COLO829 (cell line): ENCODE measurements around the gene SHC4.
A peak's percentile ranks its signal among the peaks of the same experiment; 100 is the strongest.

Experiments
- DNase-seq: peaks from one replicate; pipeline ENCODE4 v3.0.0; 2012; ENCODE audit warnings: low spot score

SHC4 gene

DNA sequence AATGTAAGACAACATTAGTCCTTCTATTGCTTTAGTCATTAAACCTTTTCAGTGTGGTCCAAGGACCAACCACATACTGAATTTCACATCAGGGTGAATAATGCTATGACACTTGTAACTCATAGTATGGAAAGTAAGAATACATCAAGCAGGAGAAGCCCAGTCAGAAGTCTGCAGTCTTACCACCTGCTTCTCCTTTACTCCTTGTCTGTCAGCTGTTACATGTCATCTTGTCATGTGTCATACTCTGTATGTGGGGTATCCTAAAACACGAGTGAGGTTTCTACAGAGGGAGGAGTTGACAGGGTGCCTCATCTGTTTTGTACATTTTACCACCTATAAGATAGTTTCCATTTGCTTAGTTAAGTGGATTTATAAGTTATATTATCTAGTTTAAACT is 118.6 kb downstream of the SHC4 start:
- DNase-seq = no peak

DNA sequence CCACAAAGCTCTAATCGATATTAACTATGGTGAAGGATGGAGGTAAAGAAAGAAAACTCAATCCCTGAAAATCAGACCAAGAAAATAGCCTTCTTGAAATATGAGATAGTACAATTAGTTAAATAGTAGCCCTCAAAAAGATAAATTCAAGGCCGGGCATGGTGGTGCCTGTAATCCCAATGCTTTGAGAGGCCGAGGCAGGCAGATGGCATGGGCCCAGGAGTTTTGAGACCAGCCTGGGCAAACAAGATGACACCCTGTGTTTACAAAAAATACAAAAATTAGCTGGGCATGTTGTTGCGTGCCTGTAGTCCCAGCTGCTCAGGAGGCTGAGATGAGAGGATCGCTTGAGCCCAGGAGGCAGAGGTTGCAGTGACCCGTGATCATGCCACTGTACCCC is 121.2 kb downstream of the SHC4 start:
- no peak for DNase-seq

GRCh38 chr15:48834756-48835155 is 129.0 kb downstream of the SHC4 start:
- no peak for DNase-seq

DNA sequence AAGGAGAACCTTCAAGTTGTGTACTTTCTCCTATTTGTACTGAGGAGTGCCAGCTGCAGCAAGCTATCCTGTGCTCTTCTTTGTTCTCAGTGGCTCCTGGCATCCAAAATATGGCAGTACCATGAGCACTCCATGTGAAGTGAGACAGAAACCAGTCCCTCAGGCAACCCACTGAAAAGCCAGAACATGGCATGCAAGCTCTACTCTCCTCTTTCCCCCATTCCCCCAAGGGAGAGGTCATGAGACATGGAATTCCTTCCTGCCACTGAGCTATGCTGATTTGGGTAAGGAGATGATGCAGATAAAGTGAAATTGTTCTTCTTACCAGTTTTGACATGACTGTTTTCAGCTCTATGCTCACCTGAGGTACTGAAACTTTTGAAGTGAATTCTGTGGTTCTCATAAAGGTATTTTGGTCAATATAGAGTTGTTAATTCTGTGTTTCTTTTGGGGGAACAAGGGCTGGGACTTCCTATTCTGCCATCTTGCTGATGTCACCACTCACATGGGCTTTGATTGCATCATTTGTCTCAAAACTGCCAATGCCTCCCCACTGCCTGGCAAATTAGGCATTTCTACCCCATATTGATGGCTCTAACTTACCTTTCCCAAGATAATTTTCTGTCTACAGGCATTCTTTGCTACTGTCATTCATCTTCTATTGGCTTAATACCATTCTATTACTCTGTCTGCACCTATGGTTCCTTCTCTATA is 130.0 kb downstream of the SHC4 start:
- no peak for DNase-seq

- no peak for DNase-seq
These were observed 131.1 kb downstream of the SHC4 start for GRCh38 chr15:48832648-48833047.

- no peak for DNase-seq
These were observed 134.8 kb downstream of the SHC4 start for GRCh38 chr15:48828906-48829305.

- DNase-seq = no peak
These were observed 135.2 kb downstream of the SHC4 start for GRCh38 chr15:48828471-48828870.

GRCh38 chr15:48825075-48825474 is 138.6 kb downstream of the SHC4 start:
- DNase-seq = no peak

- no peak for DNase-seq
These were observed 140.0 kb downstream of the SHC4 start for GRCh38 chr15:48823706-48824105.

DNA sequence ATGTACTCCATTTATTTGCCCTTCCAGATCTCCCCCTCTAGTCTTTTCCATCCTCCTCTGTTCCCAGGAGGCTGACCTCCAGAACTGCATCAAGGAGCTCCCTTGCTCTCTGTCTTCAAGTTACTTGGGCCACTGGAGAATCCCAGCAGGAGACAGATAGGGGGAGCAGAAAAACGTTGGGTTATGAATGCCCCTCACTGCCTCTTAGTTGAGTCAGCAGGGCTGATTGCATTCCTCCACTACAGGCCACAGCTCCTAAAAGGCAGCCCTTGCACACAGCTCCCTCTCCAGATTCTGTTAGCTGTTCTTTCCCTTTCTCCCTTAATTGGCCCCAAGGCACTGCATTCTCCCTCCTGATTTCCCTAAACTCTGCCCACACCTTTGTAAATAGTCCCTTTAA is 140.5 kb downstream of the SHC4 start:
- no peak for DNase-seq

DNA sequence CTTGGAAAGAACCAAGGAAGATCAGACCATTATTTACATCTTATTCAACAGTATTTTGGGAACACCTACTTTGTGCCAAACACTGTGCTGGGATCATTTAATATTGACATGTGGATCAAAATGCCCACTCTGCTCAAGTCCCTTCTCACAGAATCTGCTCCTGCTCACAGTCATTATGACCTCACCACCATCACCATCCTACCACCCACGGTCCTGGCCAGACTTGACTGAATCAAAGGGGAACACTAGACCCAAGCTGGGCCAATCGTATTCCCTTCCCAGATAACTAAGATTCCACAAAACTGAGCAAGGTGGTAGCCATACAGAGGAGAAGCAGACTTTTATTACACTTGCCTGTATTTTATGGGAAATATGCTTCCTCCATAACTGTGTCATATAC is 149.4 kb downstream of the SHC4 start:
- DNase-seq = no peak

DNA sequence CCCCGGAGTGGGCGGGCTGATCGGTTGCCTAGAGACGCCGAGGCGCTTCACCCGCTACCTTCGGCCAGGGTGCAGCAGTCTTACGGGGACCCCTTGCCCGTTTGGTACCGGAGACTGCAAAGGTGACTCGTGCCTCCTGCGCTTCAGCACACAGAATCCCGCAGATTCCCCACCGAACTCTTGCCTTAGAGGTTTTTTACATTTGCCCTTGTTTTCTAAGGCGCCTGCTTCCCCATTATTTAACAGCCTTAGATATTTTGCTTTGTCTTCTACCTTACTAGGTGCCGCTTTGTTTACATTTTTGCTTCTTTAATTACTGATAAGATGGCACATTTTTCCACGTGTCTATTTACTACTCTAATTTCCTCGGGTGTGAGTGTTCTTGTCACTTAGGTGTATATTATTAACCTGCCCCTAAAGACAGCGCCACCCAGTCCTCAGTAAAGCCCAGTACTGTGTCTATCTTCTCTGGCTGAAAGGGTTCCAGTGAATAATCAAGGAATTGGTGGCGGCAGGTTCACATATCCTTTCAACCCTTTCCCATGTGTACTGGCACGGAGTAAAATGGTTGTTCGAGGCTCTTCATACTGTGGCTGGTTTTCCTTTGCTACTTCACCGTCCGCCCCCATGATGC is 152.3 kb downstream of the SHC4 start:
- DNase-seq = no peak

DNA sequence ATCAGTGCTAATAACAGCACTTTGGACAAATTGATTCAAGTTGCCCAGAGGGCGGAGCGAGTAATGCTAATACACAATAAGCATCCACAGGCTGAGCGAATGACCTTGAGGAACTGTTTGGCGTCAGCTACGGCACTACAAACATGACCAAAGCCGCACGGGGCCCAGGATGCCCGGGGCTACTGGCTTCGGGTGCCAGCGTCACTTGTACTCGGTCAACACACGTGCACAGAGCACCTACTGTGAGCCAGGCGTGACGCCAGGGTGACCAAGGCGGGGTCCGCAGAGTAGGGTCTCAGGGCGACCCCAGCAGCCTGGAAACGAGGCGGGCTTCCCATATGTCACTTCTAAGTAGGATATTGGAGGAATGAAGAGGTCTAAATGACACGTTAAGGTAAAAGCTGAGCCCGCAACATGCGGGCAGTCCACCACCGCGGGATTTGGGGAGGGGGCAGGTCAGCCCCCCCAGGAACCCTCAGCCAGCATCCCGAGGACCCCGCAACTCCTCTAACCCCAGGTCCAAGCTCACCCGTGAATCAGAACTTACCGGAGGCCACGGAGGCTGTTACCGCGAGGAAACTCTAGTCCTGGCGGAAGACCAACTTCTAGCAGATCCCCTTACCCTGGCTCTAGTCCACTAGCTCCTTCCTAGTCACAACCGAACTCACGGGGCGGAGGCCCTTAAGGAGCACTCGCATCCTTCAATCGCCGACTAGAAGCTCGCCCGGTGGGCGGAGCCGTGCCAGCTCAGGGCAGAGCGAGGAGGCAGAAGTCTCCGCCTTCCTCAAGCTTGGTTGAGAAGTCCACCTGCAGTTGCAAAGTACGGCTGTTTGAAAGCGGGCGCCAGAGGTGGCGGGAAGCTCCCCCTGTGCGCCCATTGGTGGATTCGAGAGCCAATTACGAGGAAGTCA is 153.1 kb downstream of the SHC4 start, which contains the start of gene CEP152:
TSS of gene CEP152 (minus strand) at position 656 of the 911 bp plus-strand sequence. CDS start 5,420 bp downstream, outside the sequence.
- DNase-seq = peak; percentile 73

DNA sequence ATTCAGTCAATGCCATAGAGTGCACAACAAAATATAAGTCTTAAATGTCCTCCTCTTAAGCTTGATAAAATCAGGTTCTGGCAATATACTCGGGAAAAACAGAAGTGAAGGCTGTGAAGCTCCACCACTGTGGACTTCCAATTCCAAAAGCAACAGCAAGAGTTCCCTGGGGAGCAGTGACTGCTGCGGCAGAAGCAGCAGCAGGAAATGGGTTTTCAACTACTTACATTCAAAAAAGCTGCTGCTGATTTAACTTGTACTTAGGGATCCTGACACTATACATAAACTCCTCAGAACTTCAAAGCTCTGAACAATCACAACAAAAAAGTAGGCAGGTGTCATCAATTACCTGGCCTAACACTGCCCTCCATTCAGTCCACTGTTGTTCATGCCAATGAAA is 157.6 kb downstream of the SHC4 start:
- DNase-seq = no peak

- DNase-seq = no peak
These were observed 158.1 kb downstream of the SHC4 start for GRCh38 chr15:48805591-48805990.

GRCh38 chr15:48803877-48804276 is 159.8 kb downstream of the SHC4 start:
- DNase-seq = no peak

DNA sequence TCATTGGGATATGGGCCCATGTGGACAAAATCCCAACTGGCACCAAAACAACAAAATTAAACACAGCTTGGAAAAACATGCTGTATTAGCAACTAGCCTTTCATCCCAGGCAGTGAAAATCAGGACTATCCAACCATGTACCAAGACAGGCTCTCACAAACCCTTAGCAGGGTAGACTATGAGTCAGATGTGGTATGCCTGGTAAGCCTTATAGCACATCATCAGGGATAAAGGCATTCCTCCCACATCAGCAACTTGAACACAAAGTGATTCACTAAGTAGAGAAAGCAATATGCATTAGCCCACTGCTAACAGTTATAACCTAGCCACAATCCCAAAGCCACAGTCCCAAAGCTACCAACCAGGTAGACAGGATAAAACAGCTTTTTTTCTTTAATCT is 160.9 kb downstream of the SHC4 start:
- peak; percentile 4 for DNase-seq

DNA sequence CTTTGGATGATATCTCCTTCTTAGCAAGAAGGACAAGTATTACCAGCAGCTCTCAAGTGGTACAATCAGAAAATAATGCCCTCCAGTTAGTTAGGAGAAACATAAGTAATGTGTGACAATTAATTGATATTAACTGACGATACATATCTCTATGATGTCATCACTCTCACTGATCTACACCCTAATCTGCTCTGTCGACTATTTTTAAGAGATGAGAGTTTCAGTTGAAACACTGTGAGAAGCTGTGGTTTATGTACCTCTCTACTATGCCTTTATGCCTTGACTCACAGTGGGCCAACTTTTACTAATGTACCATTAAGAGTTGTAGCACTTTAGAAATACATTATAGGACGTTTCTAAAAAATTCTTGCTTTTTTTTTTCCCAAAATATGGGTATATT is 161.5 kb downstream of the SHC4 start:
- DNase-seq = no peak

GRCh38 chr15:48800811-48801455 is 162.8 kb downstream of the SHC4 start:
- DNase-seq = no peak

DNA sequence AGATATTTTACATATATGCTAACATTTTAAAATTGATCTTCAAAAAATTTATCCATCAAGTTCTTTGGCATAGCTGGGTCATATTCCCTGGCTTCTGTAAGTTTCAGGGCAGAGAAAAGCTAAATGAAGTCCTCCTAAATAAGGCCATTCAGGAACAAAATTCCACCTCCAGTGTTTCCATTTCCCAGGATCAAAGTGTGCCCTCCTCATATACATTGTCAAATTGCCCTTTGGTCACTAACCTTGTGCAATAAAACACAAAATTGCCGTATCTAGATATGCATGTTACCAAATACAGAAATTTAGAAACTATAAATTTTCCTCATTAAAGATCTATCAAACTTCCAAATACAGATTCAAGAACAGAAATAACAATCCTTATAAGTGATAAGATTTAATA is 163.5 kb downstream of the SHC4 start:
- DNase-seq = no peak

GRCh38 chr15:48798319-48798718 is 165.4 kb downstream of the SHC4 start:
- DNase-seq = no peak

GRCh38 chr15:48796930-48797329 is 166.8 kb downstream of the SHC4 start:
- DNase-seq = no peak
